ENCODE measurements around the gene FAAH. TPM values are rescaled to one million over a fixed set of nuclear protein-coding genes. Genes with fewer than 3 reads are reported as not detected.
A peak's percentile ranks its signal among the peaks of the same experiment; 100 is the strongest.

FAAH gene
- total RNA-seq, 1 donor from 2014 or later: 13.9 TPM

GRCh38 chr1:46412893-46413595 is 18.9 kb downstream of the FAAH start:
- Histone ChIP-seq H3K36me3 (no peaks in the 10 kb centered on the region), H3K4me3 (no peak overlapping the region), H4K20me1 (ENCODE audit: low read depth) (no peaks in the 10 kb centered on the region), H3K27me3 (no peaks in the 10 kb centered on the region), H2AFZ (replicated peaks) (no peak overlapping the region), H3K27ac (no peak overlapping the region), H3K79me2 (ENCODE audit: low read depth) (no peaks in the 10 kb centered on the region), H3K9ac (no peak overlapping the region), H3K9me3 (ENCODE audit: low read depth) (no peaks in the 10 kb centered on the region), H3F3A (ENCODE audit: low read depth) (no peaks in the 10 kb centered on the region), H3K4me1 (no peaks in the 10 kb centered on the region), H3K4me2 (no peak overlapping the region)
- H3K27me3 Mint-ChIP-seq (ENCODE audit: insufficient read depth, low read depth): peaks cover 6% of the 10 kb centered on the region
- no peak for DNase-seq (ENCODE audit: low spot score)
- TF ChIP-seq, protein P1, sequence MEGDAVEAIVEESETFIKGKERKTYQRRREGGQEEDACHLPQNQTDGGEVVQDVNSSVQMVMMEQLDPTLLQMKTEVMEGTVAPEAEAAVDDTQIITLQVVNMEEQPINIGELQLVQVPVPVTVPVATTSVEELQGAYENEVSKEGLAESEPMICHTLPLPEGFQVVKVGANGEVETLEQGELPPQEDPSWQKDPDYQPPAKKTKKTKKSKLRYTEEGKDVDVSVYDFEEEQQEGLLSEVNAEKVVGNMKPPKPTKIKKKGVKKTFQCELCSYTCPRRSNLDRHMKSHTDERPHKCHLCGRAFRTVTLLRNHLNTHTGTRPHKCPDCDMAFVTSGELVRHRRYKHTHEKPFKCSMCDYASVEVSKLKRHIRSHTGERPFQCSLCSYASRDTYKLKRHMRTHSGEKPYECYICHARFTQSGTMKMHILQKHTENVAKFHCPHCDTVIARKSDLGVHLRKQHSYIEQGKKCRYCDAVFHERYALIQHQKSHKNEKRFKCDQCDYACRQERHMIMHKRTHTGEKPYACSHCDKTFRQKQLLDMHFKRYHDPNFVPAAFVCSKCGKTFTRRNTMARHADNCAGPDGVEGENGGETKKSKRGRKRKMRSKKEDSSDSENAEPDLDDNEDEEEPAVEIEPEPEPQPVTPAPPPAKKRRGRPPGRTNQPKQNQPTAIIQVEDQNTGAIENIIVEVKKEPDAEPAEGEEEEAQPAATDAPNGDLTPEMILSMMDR (IDR thresholded peaks at IDR 0.05): no peak
- TF ChIP-seq EZH2phosphoT487 (IDR thresholded peaks at IDR 0.05) (no peak), EZH2 (IDR thresholded peaks at IDR 0.05) (no peak)
- no peaks in the 10 kb centered on the region for H3K9me3 Mint-ChIP-seq
- H3K4me1 Mint-ChIP-seq: peaks cover 20% of the 10 kb centered on the region
- peaks cover 4% of the 10 kb centered on the region for H3K36me3 Mint-ChIP-seq
- no peak overlapping the region for H3K4me3 Mint-ChIP-seq
- H3K27ac Mint-ChIP-seq: no peak overlapping the region

- TF ChIP-seq, protein P1 (IDR thresholded peaks at IDR 0.05): peak; percentile 44
- no peak for TF ChIP-seq EZH2phosphoT487 (IDR thresholded peaks at IDR 0.05)
- Histone ChIP-seq H3K79me2 (ENCODE audit: low read depth) (no peaks in the 10 kb centered on the region), H3K36me3 (no peaks in the 10 kb centered on the region), H4K20me1 (ENCODE audit: low read depth) (no peaks in the 10 kb centered on the region), H3K4me3 (no peak overlapping the region), H3K9ac (no peak overlapping the region), H3F3A (ENCODE audit: low read depth) (no peaks in the 10 kb centered on the region), H3K4me2 (no peak overlapping the region), H3K9me3 (ENCODE audit: low read depth) (no peaks in the 10 kb centered on the region), H3K4me1 (no peaks in the 10 kb centered on the region), H3K27ac (no peak overlapping the region), H3K27me3 (no peaks in the 10 kb centered on the region), H2AFZ (replicated peaks) (no peak overlapping the region)
- H3K4me3 Mint-ChIP-seq: no peak overlapping the region
- peaks cover 6% of the 10 kb centered on the region for H3K27me3 Mint-ChIP-seq (ENCODE audit: insufficient read depth, low read depth)
- H3K36me3 Mint-ChIP-seq: peaks cover 2% of the 10 kb centered on the region
- no peak overlapping the region for H3K27ac Mint-ChIP-seq
- H3K4me1 Mint-ChIP-seq: peaks cover 20% of the 10 kb centered on the region
- H3K9me3 Mint-ChIP-seq: no peaks in the 10 kb centered on the region
- peak; percentile 40 for DNase-seq (ENCODE audit: low spot score)
These were observed 19.5 kb downstream of the FAAH start for GRCh38 chr1:46413596-46413985.

DNA sequence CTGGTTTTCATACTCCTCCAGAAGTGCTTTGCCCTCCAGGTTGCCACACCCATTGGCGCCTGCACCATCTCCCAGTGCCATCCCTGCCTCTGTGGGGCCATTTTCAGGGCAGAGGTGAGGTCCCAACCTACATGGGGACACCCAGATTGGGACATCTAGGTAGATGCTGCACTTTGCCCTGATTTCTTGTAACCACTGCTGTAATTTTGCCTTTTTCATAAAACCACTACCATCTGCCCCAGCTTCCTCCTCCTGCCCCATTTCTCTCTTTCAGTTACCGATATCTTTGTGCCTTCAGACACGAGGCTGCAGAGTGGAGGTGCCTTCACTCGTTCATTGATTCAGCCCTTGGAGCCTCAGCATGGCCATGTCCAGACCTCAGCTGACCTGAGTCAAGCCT is 21.4 kb downstream of the FAAH start:
- Mint-ChIP-seq H3K27me3 (ENCODE audit: insufficient read depth, low read depth) (peaks cover 4% of the 10 kb centered on the region), H3K4me1 (peaks cover 20% of the 10 kb centered on the region), H3K4me3 (no peak overlapping the region), H3K9me3 (no peaks in the 10 kb centered on the region), H3K36me3 (peaks cover 2% of the 10 kb centered on the region), H3K27ac (no peak overlapping the region)
- Histone ChIP-seq H3K9me3 (ENCODE audit: low read depth) (no peaks in the 10 kb centered on the region), H3K79me2 (ENCODE audit: low read depth) (no peaks in the 10 kb centered on the region), H3K4me3 (no peak overlapping the region), H3K27me3 (peaks cover 3% of the 10 kb centered on the region), H4K20me1 (ENCODE audit: low read depth) (no peaks in the 10 kb centered on the region), H3K4me2 (no peak overlapping the region), H3K36me3 (no peaks in the 10 kb centered on the region), H2AFZ (replicated peaks) (no peak overlapping the region), H3K27ac (no peak overlapping the region), H3K9ac (no peak overlapping the region), H3K4me1 (no peaks in the 10 kb centered on the region), H3F3A (ENCODE audit: low read depth) (no peaks in the 10 kb centered on the region)
- TF ChIP-seq, protein P1 (IDR thresholded peaks at IDR 0.05): no peak
- TF ChIP-seq EZH2 (IDR thresholded peaks at IDR 0.05) (no peak), EZH2phosphoT487 (IDR thresholded peaks at IDR 0.05) (no peak)
- no peak for DNase-seq (ENCODE audit: low spot score)

Measured in neural progenitor cell (in vitro differentiated cells).